ENCODE results near the gene ASPA. TPM values are rescaled to one million over a fixed set of nuclear protein-coding genes. Genes with fewer than 3 reads are reported as not detected.

The ASPA gene
- total and polyA plus RNA-seq, 2 donors (not counting 3 experiments of a cell fraction or from before 2014, with no cell fraction given) = 0.01 TPM; not detected in 1

- TF ChIP-seq FOS (IDR thresholded peaks at IDR 0.05; ENCODE audit: borderline replicate concordance, insufficient read depth, low read length) = no peak
- TF ChIP-seq, protein P1, sequence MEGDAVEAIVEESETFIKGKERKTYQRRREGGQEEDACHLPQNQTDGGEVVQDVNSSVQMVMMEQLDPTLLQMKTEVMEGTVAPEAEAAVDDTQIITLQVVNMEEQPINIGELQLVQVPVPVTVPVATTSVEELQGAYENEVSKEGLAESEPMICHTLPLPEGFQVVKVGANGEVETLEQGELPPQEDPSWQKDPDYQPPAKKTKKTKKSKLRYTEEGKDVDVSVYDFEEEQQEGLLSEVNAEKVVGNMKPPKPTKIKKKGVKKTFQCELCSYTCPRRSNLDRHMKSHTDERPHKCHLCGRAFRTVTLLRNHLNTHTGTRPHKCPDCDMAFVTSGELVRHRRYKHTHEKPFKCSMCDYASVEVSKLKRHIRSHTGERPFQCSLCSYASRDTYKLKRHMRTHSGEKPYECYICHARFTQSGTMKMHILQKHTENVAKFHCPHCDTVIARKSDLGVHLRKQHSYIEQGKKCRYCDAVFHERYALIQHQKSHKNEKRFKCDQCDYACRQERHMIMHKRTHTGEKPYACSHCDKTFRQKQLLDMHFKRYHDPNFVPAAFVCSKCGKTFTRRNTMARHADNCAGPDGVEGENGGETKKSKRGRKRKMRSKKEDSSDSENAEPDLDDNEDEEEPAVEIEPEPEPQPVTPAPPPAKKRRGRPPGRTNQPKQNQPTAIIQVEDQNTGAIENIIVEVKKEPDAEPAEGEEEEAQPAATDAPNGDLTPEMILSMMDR (IDR thresholded peaks at IDR 0.05; ENCODE audit: extremely low read depth in 1 of 2, insufficient read depth in 1 of 2, low read depth in 1 of 2, low read length in 2 of 2) = no peak
- TF ChIP-seq, protein P2, sequence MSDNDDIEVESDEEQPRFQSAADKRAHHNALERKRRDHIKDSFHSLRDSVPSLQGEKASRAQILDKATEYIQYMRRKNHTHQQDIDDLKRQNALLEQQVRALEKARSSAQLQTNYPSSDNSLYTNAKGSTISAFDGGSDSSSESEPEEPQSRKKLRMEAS (IDR thresholded peaks at IDR 0.05; ENCODE audit: insufficient read depth, insufficient read length) = no peak
- TF ChIP-seq POLR2AphosphoS5 (IDR thresholded peaks at IDR 0.05; ENCODE audit: insufficient read depth, low read depth, low read length) = no peak
- TF ChIP-seq POLR2A (IDR thresholded peaks at IDR 0.05; ENCODE audit: low read depth, low read length) = no peak
- no peak for TF ChIP-seq EZH2 (IDR thresholded peaks at IDR 0.05; ENCODE audit: borderline replicate concordance, low read depth, low read length, severe bottlenecking)
- TF ChIP-seq JUN (IDR thresholded peaks at IDR 0.05; ENCODE audit: borderline replicate concordance, insufficient read depth, insufficient read length, low read depth) = no peak
- TF ChIP-seq GATA2 (IDR thresholded peaks at IDR 0.05; ENCODE audit: insufficient read depth, insufficient read length, low read depth, low read length) = no peak
- no peak for TF ChIP-seq MYC (IDR thresholded peaks at IDR 0.05; ENCODE audit: low read depth, low read length)
- H3K36me3 ChIP-seq (ENCODE audit: control insufficient read depth in 2 of 2, extremely low read depth in 1 of 2, insufficient read depth in 2 of 2, low read length in 2 of 2) = no peaks in the 10 kb centered on the region
- intact Hi-C loops (cut with micrococcal nuclease) (no loop called here), dilution Hi-C loops (cut with MboI; ENCODE audit: extremely low pct_ligation_motif_present, low sequenced_read_pairs) (no loop called here)
- no peak for DNase-seq (ENCODE audit: low read depth, low spot score)
- H4K20me1 ChIP-seq (replicated peaks; ENCODE audit: control insufficient read depth, extremely low read depth, insufficient read depth, low read length) = no peaks in the 10 kb centered on the region
- H3K4me1 ChIP-seq (ENCODE audit: control insufficient read depth, extremely low read depth, insufficient read depth, low read length) = no peaks in the 10 kb centered on the region
- H3K4me3 ChIP-seq (replicated peaks in 1 of 3; ENCODE audit: insufficient read depth in 1 of 3, low read depth in 1 of 3, low read length in 3 of 3) = no peak overlapping the region
- H3K27me3 ChIP-seq (ENCODE audit: control insufficient read depth in 2 of 2, insufficient read depth in 2 of 2, low read length in 2 of 2) = no peaks in the 10 kb centered on the region
- H3K9ac ChIP-seq (replicated peaks; ENCODE audit: extremely low read depth, insufficient read depth, low read length) = no peak overlapping the region
- no peaks in the 10 kb centered on the region for H3K9me1 ChIP-seq (replicated peaks; ENCODE audit: control insufficient read depth, extremely low read depth, insufficient read depth, low read length)
- H2AFZ ChIP-seq (ENCODE audit: low read depth, low read length) = no peak overlapping the region
- ChIA-PET POLR2A (interaction anchor here (0.6 kb wide), 1 partner anchor 65 kb away, joined by 6 read pairs; no protein-coding TSS in a partner anchor), CTCF (no interaction called here)
- H3K4me2 ChIP-seq (ENCODE audit: insufficient read depth, low read length) = no peak overlapping the region
- H3K79me2 ChIP-seq (ENCODE audit: control insufficient read depth, insufficient read depth, low read length) = no peaks in the 10 kb centered on the region
- no peak overlapping the region for H3K27ac ChIP-seq (ENCODE audit: insufficient read depth, low read depth, low read length)
- H3K9me3 ChIP-seq (replicated peaks; ENCODE audit: control insufficient read depth, insufficient read depth, low read length) = no peaks in the 10 kb centered on the region
- FAIRE-seq = no peak
- BruUV-seq (replicated peaks) = no TSS peak
These were observed 70.7 kb downstream of the ASPA start for GRCh38 chr17:3546521-3546920.

Data from endothelial cell of umbilical vein (primary cell).